Choroid plexus epithelial cell (primary cell): ENCODE results near the gene PARVB.

ENCODE experiments used
- DNase-seq: peaks from one replicate; pipeline ENCODE4 v3.0.0-alpha.2; 2010; ENCODE audit warnings: low read depth
- H3K4me3 ChIP-seq: 2 replicates; pipeline ENCODE4 v1.5.1; 2011; ENCODE audit warnings: low read depth, mild to moderate bottlenecking, control low read depth, low read length, moderate library complexity
- CTCF ChIP-seq: conservative IDR thresholded peaks from 2 replicates; pipeline ENCODE4 v1.5.1; 2011; ENCODE audit warnings: low read depth, mild to moderate bottlenecking, control low read depth, inconsistent platforms, low read length, moderate library complexity

PARVB gene

GRCh38 chr22:44075670-44076069, 51.6 kb downstream of the PARVB start:
- no peak for DNase-seq
- TF ChIP-seq CTCF: no peak
- H3K4me3 ChIP-seq: no peak overlapping the region

DNA sequence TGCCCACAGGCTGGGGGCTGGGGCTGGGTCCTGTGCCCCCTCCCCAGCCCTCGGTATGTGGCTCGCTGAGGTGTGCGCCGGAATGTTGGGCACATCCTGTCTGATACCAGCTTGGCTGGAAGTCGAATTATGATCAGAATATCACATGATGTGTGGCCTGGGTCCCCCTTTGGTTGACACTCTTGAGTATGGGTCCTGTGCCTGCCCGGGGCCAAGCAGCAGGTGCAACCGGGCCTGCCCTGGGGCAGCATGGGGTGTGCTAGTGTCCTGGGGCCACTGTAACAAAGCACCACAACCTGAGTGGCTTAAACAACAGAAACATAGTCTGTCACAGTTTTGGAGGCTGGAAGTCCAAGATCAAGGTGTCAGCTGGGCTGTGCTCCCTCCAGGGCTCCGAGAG, 52.7 kb downstream of the PARVB start:
- H3K4me3 ChIP-seq: no peak overlapping the region
- no peak for TF ChIP-seq CTCF
- DNase-seq: no peak

DNA sequence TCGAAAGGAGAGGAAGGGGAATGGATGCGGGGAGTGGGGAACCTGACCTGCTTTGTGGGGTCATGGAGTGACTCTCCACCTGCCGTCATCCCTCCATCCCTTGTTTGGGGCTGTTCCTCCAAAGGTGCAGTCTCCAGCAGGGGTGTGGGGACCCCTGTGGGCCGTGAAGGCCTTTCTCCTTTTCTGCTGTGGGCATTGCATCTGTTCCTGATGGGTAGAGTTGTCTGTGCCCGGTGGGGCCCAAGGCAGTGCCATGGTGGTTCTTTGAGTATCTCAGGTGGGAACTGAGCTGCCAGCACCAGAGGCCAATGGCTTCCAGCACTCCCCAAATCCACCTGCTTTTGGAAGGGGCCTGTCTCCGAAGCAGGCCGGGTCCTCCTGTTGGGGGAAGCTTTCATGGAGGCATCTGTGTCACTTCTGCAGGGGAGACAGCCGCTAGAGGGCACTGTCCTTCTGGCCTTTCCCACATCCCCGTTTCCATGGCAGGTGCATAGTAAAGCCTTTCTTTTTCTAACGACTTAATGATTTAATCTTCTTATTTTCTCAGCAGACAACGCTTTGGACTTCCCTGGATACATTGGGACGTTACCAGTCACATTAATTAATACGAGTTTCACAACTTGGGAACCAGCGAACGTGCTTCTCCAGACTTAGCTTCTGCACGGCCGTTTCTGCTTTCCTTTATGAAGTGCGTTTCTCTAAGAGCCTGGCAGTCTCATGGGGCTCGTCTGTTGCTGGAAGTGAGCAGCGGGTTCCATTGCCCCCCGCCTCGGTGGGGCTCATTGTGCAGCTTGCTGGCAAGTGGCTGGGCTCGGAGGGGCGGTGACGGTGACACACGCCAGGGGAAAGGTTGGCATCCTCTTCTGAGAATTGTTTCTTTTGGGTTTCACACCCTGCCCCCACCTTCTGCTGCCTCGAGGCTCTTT, 57.1 kb downstream of the PARVB start:
- peak; percentile 96 for TF ChIP-seq CTCF
- no peak overlapping the region for H3K4me3 ChIP-seq
- peak; percentile 85 for DNase-seq

GRCh38 chr22:44082801-44083200, 58.7 kb downstream of the PARVB start:
- TF ChIP-seq CTCF: no peak
- DNase-seq: no peak
- H3K4me3 ChIP-seq: no peak overlapping the region

DNA sequence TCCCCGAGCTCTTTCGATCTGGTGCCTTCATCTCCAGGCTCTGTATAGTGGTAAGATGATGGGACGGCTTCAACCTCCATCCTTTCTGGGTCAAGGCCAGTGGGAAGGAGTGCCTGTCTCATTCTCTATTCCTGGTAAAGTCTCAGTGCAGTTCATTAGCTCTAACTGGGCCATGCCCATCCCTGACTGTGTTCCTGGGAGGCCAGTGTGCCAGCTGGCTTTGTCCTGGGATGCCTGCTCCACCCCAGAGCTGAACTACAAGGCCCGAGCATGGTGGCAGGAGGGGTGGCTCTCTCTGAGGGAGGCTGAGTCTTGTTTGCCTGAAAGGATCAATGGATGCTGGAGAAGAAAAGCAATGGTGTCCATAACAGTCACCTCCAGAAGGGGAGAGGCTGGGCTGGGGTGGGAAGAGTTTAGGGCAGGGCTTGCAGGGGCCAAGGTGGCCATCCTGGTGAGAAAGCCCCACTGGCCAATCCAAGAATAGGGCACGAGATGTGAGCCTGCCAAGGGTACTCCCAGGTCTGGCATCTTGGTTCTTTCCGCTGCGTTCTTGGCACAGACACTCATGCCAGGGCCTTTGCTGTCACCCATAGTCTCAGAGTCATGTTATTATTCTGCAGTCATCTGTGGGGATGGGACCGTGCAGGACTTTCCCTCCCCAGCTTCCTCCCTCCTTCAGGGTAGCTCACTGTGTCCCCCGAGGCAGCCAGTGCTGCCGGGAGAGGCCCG, 60.1 kb downstream of the PARVB start:
- no peak overlapping the region for H3K4me3 ChIP-seq
- TF ChIP-seq CTCF: no peak
- no peak for DNase-seq

DNA sequence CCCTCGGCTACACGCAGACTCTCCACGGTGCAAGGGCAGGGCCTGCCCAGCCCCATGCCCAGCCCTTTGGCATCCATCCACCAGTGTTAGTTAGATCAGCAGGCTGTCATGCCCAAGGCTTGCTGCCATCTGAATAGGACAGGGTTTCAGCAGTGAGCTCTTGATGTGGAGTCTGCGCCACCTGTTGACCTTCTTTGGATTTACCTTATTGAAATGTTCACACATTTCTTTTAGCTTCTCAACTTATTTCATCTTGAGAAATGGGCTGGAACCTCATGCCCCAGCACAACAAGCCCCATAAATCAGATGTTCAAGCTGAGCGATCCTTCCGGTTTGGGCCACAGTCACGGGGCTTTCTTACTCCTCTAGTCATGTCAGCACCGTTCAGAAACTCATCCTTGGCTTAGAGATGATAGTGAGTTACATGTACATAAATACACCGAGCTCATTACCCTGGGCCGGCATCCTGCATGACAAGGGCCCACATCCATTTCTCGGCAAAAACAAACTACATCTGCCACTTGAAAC, 61.7 kb downstream of the PARVB start:
- H3K4me3 ChIP-seq: no peak overlapping the region
- peak; percentile 59 for TF ChIP-seq CTCF
- peak; percentile 69 for DNase-seq
